ENCODE results near the gene NLGN3. TPM values are rescaled to one million over a fixed set of nuclear protein-coding genes. Genes with fewer than 3 reads are reported as not detected.

NLGN3 gene
- polyA plus RNA-seq, 4 donors, result 0.27 to 1.2 (median 0.62) TPM

- H3K36me3 ChIP-seq (ENCODE audit: control insufficient read depth in 3 of 3, insufficient read depth in 2 of 3, low read depth in 1 of 3, low read length in 3 of 3), result peaks cover 0 to 14% (median 0%) of the 10 kb centered on the region in 3 donors
- no peaks in the 10 kb centered on the region for H3K9me3 ChIP-seq (ENCODE audit: control insufficient read depth in 2 of 2, insufficient read depth in 1 of 2, low read depth in 1 of 2, low read length in 1 of 2)
- peaks cover 0 to 26% (median 0%) of the 10 kb centered on the region in 3 donors for H3K4me1 ChIP-seq (ENCODE audit: control insufficient read depth in 3 of 3, insufficient read depth in 2 of 3, low read depth in 1 of 3, low read length in 2 of 3)
- peak overlapping the region in 1 of 3 donors; percentile 3 for H3K4me3 ChIP-seq (ENCODE audit: low read depth in 1 of 3, low read length in 3 of 3)
- DNase-seq (no peak), FAIRE-seq (no peak)
- H3K27ac ChIP-seq (ENCODE audit: low read depth in 1 of 3, low read length in 2 of 3), result no peak overlapping the region
- WGBS, 3 donors, result 85 to 89% (median 86%) methylated on average over 6 of the region's 6 CpGs
- no peaks in the 10 kb centered on the region for H3K27me3 ChIP-seq (ENCODE audit: control insufficient read depth in 3 of 3, insufficient read depth in 3 of 3, low read length in 3 of 3)
These were observed 35.6 kb upstream of the NLGN3 start for GRCh38 chrX:71109051-71109450.

- DNase-seq (peak; percentile 83 to 85), FAIRE-seq (no peak)
- 32 to 45% (median 39%) methylated on average over 7 to 8 of the region's 8 CpGs for WGBS, 3 donors
- Histone ChIP-seq H3K27ac (ENCODE audit: low read depth in 1 of 3, low read length in 2 of 3) (peak within 1 kb of the TSS; percentile 71 to 94 (median 93)), H3K36me3 (ENCODE audit: control insufficient read depth in 3 of 3, insufficient read depth in 2 of 3, low read depth in 1 of 3, low read length in 3 of 3) (peaks cover 0 to 14% (median 0%) of the 10 kb centered on the region in 3 donors), H3K4me1 (ENCODE audit: control insufficient read depth in 3 of 3, insufficient read depth in 2 of 3, low read depth in 1 of 3, low read length in 2 of 3) (peaks cover 0 to 18% (median 0%) of the 10 kb centered on the region in 3 donors), H3K9me3 (ENCODE audit: control insufficient read depth in 2 of 2, insufficient read depth in 1 of 2, low read depth in 1 of 2, low read length in 1 of 2) (no peaks in the 10 kb centered on the region), H3K4me3 (ENCODE audit: low read depth in 1 of 3, low read length in 3 of 3) (peak within 1 kb of the TSS; percentile 38 to 57 (median 41)), H3K27me3 (ENCODE audit: control insufficient read depth in 3 of 3, insufficient read depth in 3 of 3, low read length in 3 of 3) (no peaks in the 10 kb centered on the region)
These were observed 33.3 kb upstream of the NLGN3 start, which contains the start of gene IL2RG for GRCh38 chrX:71111141-71111843. Gene IL2RG (minus strand): TSS chrX:71111577. CDS start chrX:71111539, 38 bp downstream.

GRCh38 chrX:71111921-71112431, 32.7 kb upstream of the NLGN3 start:
- H3K36me3 ChIP-seq (ENCODE audit: control insufficient read depth in 3 of 3, insufficient read depth in 2 of 3, low read depth in 1 of 3, low read length in 3 of 3), result peaks cover 0 to 14% (median 0%) of the 10 kb centered on the region in 3 donors
- no peaks in the 10 kb centered on the region for H3K9me3 ChIP-seq (ENCODE audit: control insufficient read depth in 2 of 2, insufficient read depth in 1 of 2, low read depth in 1 of 2, low read length in 1 of 2)
- FAIRE-seq (no peak), DNase-seq (no peak)
- H3K4me3 ChIP-seq (ENCODE audit: low read depth in 1 of 3, low read length in 3 of 3), result peak overlapping the region in 2 of 3 donors; percentile 18 to 31
- H3K27me3 ChIP-seq (ENCODE audit: control insufficient read depth in 3 of 3, insufficient read depth in 3 of 3, low read length in 3 of 3), result no peaks in the 10 kb centered on the region
- 41 to 45% (median 43%) methylated on average over 5 of the region's 5 CpGs for WGBS, 3 donors
- peaks cover 0 to 18% (median 0%) of the 10 kb centered on the region in 3 donors for H3K4me1 ChIP-seq (ENCODE audit: control insufficient read depth in 3 of 3, insufficient read depth in 2 of 3, low read depth in 1 of 3, low read length in 2 of 3)
- peak overlapping the region; percentile 64 to 94 (median 93) for H3K27ac ChIP-seq (ENCODE audit: low read depth in 1 of 3, low read length in 2 of 3)

- H3K27me3 ChIP-seq (ENCODE audit: control insufficient read depth in 3 of 3, insufficient read depth in 3 of 3, low read length in 3 of 3), result no peaks in the 10 kb centered on the region
- no peak for DNase-seq
- peak overlapping the region in 1 of 3 donors; percentile 77 for H3K4me3 ChIP-seq (ENCODE audit: low read depth in 1 of 3, low read length in 3 of 3)
- H3K4me1 ChIP-seq (ENCODE audit: control insufficient read depth in 3 of 3, insufficient read depth in 2 of 3, low read depth in 1 of 3, low read length in 2 of 3), result peaks cover 0 to 5% (median 0%) of the 10 kb centered on the region in 3 donors
- 74 to 86% (median 83%) methylated on average over 10 of the region's 10 CpGs for WGBS, 3 donors
- no peak for FAIRE-seq
- no peak overlapping the region for H3K27ac ChIP-seq (ENCODE audit: low read depth in 1 of 3, low read length in 2 of 3)
- no peaks in the 10 kb centered on the region for H3K9me3 ChIP-seq (ENCODE audit: control insufficient read depth in 2 of 2, insufficient read depth in 1 of 2, low read depth in 1 of 2, low read length in 1 of 2)
- H3K36me3 ChIP-seq (ENCODE audit: control insufficient read depth in 3 of 3, insufficient read depth in 2 of 3, low read depth in 1 of 3, low read length in 3 of 3), result peaks cover 0 to 23% (median 0%) of the 10 kb centered on the region in 3 donors
These were observed 27.3 kb upstream of the NLGN3 start for GRCh38 chrX:71117358-71117757.

GRCh38 chrX:71118032-71118984, 26.3 kb upstream of the NLGN3 start, which contains the start of gene MED12:
Gene MED12 (plus strand): TSS chrX:71118596. CDS start chrX:71118755, 159 bp downstream.
- Histone ChIP-seq H3K27me3 (ENCODE audit: control insufficient read depth in 3 of 3, insufficient read depth in 3 of 3, low read length in 3 of 3) (no peaks in the 10 kb centered on the region), H3K9me3 (ENCODE audit: control insufficient read depth in 2 of 2, insufficient read depth in 1 of 2, low read depth in 1 of 2, low read length in 1 of 2) (no peaks in the 10 kb centered on the region), H3K4me1 (ENCODE audit: control insufficient read depth in 3 of 3, insufficient read depth in 2 of 3, low read depth in 1 of 3, low read length in 2 of 3) (peaks cover 0 to 4% (median 0%) of the 10 kb centered on the region in 3 donors), H3K4me3 (ENCODE audit: low read depth in 1 of 3, low read length in 3 of 3) (peak within 1 kb of the TSS; percentile 60 to 77 (median 65)), H3K27ac (ENCODE audit: low read depth in 1 of 3, low read length in 2 of 3) (peak within 1 kb of the TSS; percentile 34 to 82 (median 64)), H3K36me3 (ENCODE audit: control insufficient read depth in 3 of 3, insufficient read depth in 2 of 3, low read depth in 1 of 3, low read length in 3 of 3) (peaks cover 0 to 29% (median 4%) of the 10 kb centered on the region in 3 donors)
- DNase-seq (peak; percentile 68 to 88), FAIRE-seq (no peak)
- WGBS, 3 donors, result 1 to 29% (median 20%) methylated on average over 47 to 56 of the region's 56 CpGs

- Histone ChIP-seq H3K9me3 (ENCODE audit: control insufficient read depth in 2 of 2, insufficient read depth in 1 of 2, low read depth in 1 of 2, low read length in 1 of 2) (no peaks in the 10 kb centered on the region), H3K36me3 (ENCODE audit: control insufficient read depth in 3 of 3, insufficient read depth in 2 of 3, low read depth in 1 of 3, low read length in 3 of 3) (peaks cover 0 to 33% (median 6%) of the 10 kb centered on the region in 3 donors), H3K27me3 (ENCODE audit: control insufficient read depth in 3 of 3, insufficient read depth in 3 of 3, low read length in 3 of 3) (no peaks in the 10 kb centered on the region), H3K27ac (ENCODE audit: low read depth in 1 of 3, low read length in 2 of 3) (peak overlapping the region in 2 of 3 donors; percentile 31 to 64), H3K4me1 (ENCODE audit: control insufficient read depth in 3 of 3, insufficient read depth in 2 of 3, low read depth in 1 of 3, low read length in 2 of 3) (peaks cover 0 to 4% (median 0%) of the 10 kb centered on the region in 3 donors), H3K4me3 (ENCODE audit: low read depth in 1 of 3, low read length in 3 of 3) (peak overlapping the region; percentile 60 to 77 (median 65))
- FAIRE-seq (no peak), DNase-seq (peak in 1 of 2 donors; percentile 39)
- 2 to 45% (median 13%) methylated on average over 9 to 17 of the region's 17 CpGs for WGBS, 3 donors
These were observed 25.6 kb upstream of the NLGN3 start for GRCh38 chrX:71118985-71119535.

- no peak overlapping the region for H3K27ac ChIP-seq (ENCODE audit: low read depth in 1 of 3, low read length in 2 of 3)
- no peaks in the 10 kb centered on the region for H3K4me1 ChIP-seq (ENCODE audit: control insufficient read depth in 3 of 3, insufficient read depth in 2 of 3, low read depth in 1 of 3, low read length in 2 of 3)
- FAIRE-seq, result no peak
- H3K9me3 ChIP-seq (ENCODE audit: control insufficient read depth in 2 of 2, insufficient read depth in 1 of 2, low read depth in 1 of 2, low read length in 1 of 2), result no peaks in the 10 kb centered on the region
- no peaks in the 10 kb centered on the region for H3K27me3 ChIP-seq (ENCODE audit: control insufficient read depth in 3 of 3, insufficient read depth in 3 of 3, low read length in 3 of 3)
- peaks cover 3 to 77% (median 12%) of the 10 kb centered on the region in 3 donors for H3K36me3 ChIP-seq (ENCODE audit: control insufficient read depth in 3 of 3, insufficient read depth in 2 of 3, low read depth in 1 of 3, low read length in 3 of 3)
- H3K4me3 ChIP-seq (ENCODE audit: low read depth in 1 of 3, low read length in 3 of 3), result no peak overlapping the region
- 82 to 93% (median 85%) methylated on average over 12 of the region's 12 CpGs for WGBS, 3 donors
- DNase-seq, result no peak
These were observed 16.3 kb upstream of the NLGN3 start for GRCh38 chrX:71128166-71128833.

All from small intestine (tissue), 7 donors.